HEK293T (cell line): ENCODE measurements around the gene FGF22.

Experiments
- CTBP1 ChIP-seq: fragments of 450-650 bp; IDR thresholded peaks from 2 replicates; pipeline ENCODE4 v1.6.1; 2016; ENCODE audit warnings: borderline replicate concordance
- ELF4 ChIP-seq: fragments of 450-650 bp; IDR thresholded peaks from 2 replicates; pipeline ENCODE4 v1.6.1; 2017; ENCODE audit warnings: antibody characterized with exemption
- FOXA1 ChIP-seq: fragments of 450-650 bp; IDR thresholded peaks from 2 replicates; pipeline ENCODE4 v1.6.1; 2016; ENCODE audit warnings: mild to moderate bottlenecking
- FOXK2 ChIP-seq: fragments of 450-650 bp; IDR thresholded peaks from 2 replicates; pipeline ENCODE4 v1.6.1; 2016; ENCODE audit warnings: mild to moderate bottlenecking
- FOXM1 ChIP-seq: fragments of 450-650 bp; IDR thresholded peaks from 2 replicates; pipeline ENCODE4 v1.6.1; 2017; ENCODE audit warnings: mild to moderate bottlenecking, borderline replicate concordance
- HDGF ChIP-seq: fragments of 450-650 bp; IDR thresholded peaks from 2 replicates; pipeline ENCODE4 v1.6.1; 2017; ENCODE audit warnings: antibody characterized with exemption, borderline replicate concordance
- NFRKB ChIP-seq: fragments of 450-650 bp; IDR thresholded peaks from 2 replicates; pipeline ENCODE4 v1.6.1; 2016; ENCODE audit warnings: mild to moderate bottlenecking, moderate library complexity
- SP1 ChIP-seq: fragments of 450-650 bp; IDR thresholded peaks from 2 replicates; pipeline ENCODE4 v1.6.1; 2017
- TARDBP ChIP-seq: fragments of 450-650 bp; IDR thresholded peaks from 2 replicates; pipeline ENCODE4 v1.6.1; 2016

- TF ChIP-seq FOXA1 (no peak), ELF4 (no peak), FOXK2 (no peak), SP1 (no peak), NFRKB (no peak), HDGF (no peak), TARDBP (no peak), CTBP1 (no peak), FOXM1 (no peak)
Measured at GRCh38 chr19:687569-688166, 48.0 kb downstream of the FGF22 start.
